Measurements from ENCODE around the gene TMEM131. TPM values are rescaled to one million over a fixed set of nuclear protein-coding genes. Genes with fewer than 3 reads are reported as not detected.

Gene TMEM131
- total and polyA plus RNA-seq, 10 of the 15 experiments (the other 5 are each of a cell fraction or from before 2014, with no cell fraction given): 6.0 to 48.2 (median 23.2) TPM

DNA sequence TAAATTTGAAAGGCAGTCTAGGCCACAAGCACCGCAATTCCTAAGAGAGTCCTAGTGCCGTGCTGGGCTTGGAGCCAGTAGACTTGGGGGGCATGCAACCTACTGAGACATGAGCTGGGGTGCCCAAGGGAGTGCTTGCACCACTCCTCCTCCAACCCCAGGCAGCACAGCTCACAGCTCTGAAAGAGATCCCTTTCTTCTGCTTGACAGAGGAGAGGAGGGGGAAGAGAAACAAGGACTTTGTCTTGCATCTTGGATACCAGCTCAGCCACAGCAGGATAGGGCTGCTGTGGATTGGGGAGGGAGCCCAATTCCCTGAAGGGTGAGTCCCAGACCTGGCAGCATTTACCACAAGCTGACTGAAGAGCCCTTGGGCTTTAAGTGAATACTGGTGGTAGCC, 134.6 kb downstream of the TMEM131 start:
- no peaks in the 10 kb centered on the region for H4K20me1 ChIP-seq (ENCODE audit: control insufficient read depth, insufficient read depth)
- no peaks in the 10 kb centered on the region for H3K4me1 ChIP-seq (ENCODE audit: control insufficient read depth, insufficient read depth, low read length)
- FAIRE-seq (no peak), ATAC-seq (no peak), DNase-seq (ENCODE audit: low read depth, low spot score) (no peak)
- ChIA-PET CTCF (no interaction called here), SMC1A (ENCODE audit: uncharacterized antibody, unreplicated experiment) (no interaction called here), POLR2A (no interaction called here), RAD21 (ENCODE audit: unreplicated experiment) (no interaction called here)
- no peak overlapping the region for H3K9ac ChIP-seq (ENCODE audit: control insufficient read depth, insufficient read depth, low read length)
- no peak overlapping the region for H3K27ac ChIP-seq (ENCODE audit: control insufficient read depth, insufficient read depth)
- no peaks in the 10 kb centered on the region for H3K79me2 ChIP-seq (ENCODE audit: control insufficient read depth, insufficient read depth, low read length)
- 96% methylated on average over 2 of the region's 2 CpGs for WGBS (ENCODE audit: insufficient coverage, insufficient replicate concordance, low lambda C conversion rate, missing lambda C conversion rate)
- H3K9me3 ChIP-seq (replicated peaks; ENCODE audit: control insufficient read depth, insufficient read depth, low read length): peaks cover 2% of the 10 kb centered on the region; the same call in 2 of the 3 replicates
- H3K36me3 ChIP-seq (ENCODE audit: control insufficient read depth in 2 of 2, insufficient read depth in 2 of 2, low read length in 1 of 2): peaks cover 8% of the 10 kb centered on the region in 2 experiments; a peak in 3 of 4 replicates
- H3K4me3 ChIP-seq: no peak overlapping the region
- H3K4me2 ChIP-seq (ENCODE audit: control insufficient read depth, insufficient read depth): no peak overlapping the region
- TF ChIP-seq SIX5 (IDR thresholded peaks at IDR 0.05; ENCODE audit: low read depth, low read length, severe bottlenecking) (no peak), CHD4 (IDR thresholded peaks at IDR 0.05) (no peak), SREBF2 (IDR thresholded peaks at IDR 0.05; ENCODE audit: low read length) (no peak)
- intact Hi-C loops (cut with micrococcal nuclease; ENCODE audit: unreplicated experiment): no loop called here
- H3K27me3 ChIP-seq (replicated peaks in 1 of 2; ENCODE audit: control insufficient read depth in 2 of 2, insufficient read depth in 2 of 2, low read length in 1 of 2): no peaks in the 10 kb centered on the region
- in situ Hi-C loops (cut with MboI): no loop called here
- no peak overlapping the region for H2AFZ ChIP-seq (ENCODE audit: control insufficient read depth, low read depth, low read length)
- no TSS peak for BruUV-seq (replicated peaks)

DNA sequence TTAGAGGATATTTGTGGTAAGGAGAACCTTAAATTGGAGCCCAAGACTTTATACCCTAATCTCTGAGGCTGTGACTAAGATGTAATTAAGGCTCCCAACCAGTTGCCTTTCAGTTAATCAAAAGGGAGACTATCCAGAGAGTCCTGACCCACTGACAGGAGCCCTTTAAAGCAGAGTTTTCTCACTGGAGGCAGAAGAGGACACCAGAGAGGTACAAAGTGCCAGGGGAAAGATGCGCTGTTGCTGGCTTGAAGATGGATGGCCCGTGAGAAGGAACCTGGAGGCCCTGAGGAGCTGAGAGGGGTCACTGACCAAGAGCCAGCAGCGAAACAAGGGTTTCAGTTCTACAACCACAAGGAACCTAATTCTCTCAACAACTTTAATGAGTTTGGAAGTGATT, 137.3 kb downstream of the TMEM131 start:
- 100% methylated on average over 3 of the region's 3 CpGs for WGBS (ENCODE audit: insufficient coverage, insufficient replicate concordance, low lambda C conversion rate, missing lambda C conversion rate)
- DNase-seq (ENCODE audit: low read depth, low spot score) (no peak), ATAC-seq (no peak), FAIRE-seq (no peak)
- H3K4me1 ChIP-seq (ENCODE audit: control insufficient read depth, insufficient read depth, low read length): no peaks in the 10 kb centered on the region
- no peaks in the 10 kb centered on the region for H3K27me3 ChIP-seq (replicated peaks in 1 of 2; ENCODE audit: control insufficient read depth in 2 of 2, insufficient read depth in 2 of 2, low read length in 1 of 2)
- peaks cover 8% of the 10 kb centered on the region in 2 experiments; a peak in 3 of 4 replicates for H3K36me3 ChIP-seq (ENCODE audit: control insufficient read depth in 2 of 2, insufficient read depth in 2 of 2, low read length in 1 of 2)
- H2AFZ ChIP-seq (ENCODE audit: control insufficient read depth, low read depth, low read length): no peak overlapping the region
- no peaks in the 10 kb centered on the region for H4K20me1 ChIP-seq (ENCODE audit: control insufficient read depth, insufficient read depth)
- no peaks in the 10 kb centered on the region; the same call in 2 of the 3 replicates for H3K9me3 ChIP-seq (replicated peaks; ENCODE audit: control insufficient read depth, insufficient read depth, low read length)
- BruUV-seq (replicated peaks): no TSS peak
- in situ Hi-C loops (cut with MboI) (no loop called here), intact Hi-C loops (cut with micrococcal nuclease; ENCODE audit: unreplicated experiment) (no loop called here)
- no peak overlapping the region for H3K27ac ChIP-seq (ENCODE audit: control insufficient read depth, insufficient read depth)
- H3K4me2 ChIP-seq (ENCODE audit: control insufficient read depth, insufficient read depth): no peak overlapping the region
- no peak overlapping the region for H3K4me3 ChIP-seq
- no peaks in the 10 kb centered on the region for H3K79me2 ChIP-seq (ENCODE audit: control insufficient read depth, insufficient read depth, low read length)
- SMC1A ChIA-PET (ENCODE audit: uncharacterized antibody, unreplicated experiment): no interaction called here
- no peak overlapping the region for H3K9ac ChIP-seq (ENCODE audit: control insufficient read depth, insufficient read depth, low read length)
- TF ChIP-seq HDAC2 (IDR thresholded peaks at IDR 0.05): no peak
- POLR2A ChIA-PET: no interaction called here
- RAD21 ChIA-PET (ENCODE audit: unreplicated experiment): interaction anchor here (0.6 kb wide), 1 partner anchor 37 kb away, joined by 3 read pairs; no protein-coding TSS in a partner anchor
- CTCF ChIA-PET: no interaction called here

Data from GM12878 (cell line).